NCI-H2029 treated with DMSO at 0.1 percent for 48 hours (cell line): ENCODE data around the gene VPS16.

Experiments
- DNase-seq: peaks from one replicate; lab custom pipeline; 2025; lab: John Stamatoyannopoulos, UW

Gene VPS16

DNA sequence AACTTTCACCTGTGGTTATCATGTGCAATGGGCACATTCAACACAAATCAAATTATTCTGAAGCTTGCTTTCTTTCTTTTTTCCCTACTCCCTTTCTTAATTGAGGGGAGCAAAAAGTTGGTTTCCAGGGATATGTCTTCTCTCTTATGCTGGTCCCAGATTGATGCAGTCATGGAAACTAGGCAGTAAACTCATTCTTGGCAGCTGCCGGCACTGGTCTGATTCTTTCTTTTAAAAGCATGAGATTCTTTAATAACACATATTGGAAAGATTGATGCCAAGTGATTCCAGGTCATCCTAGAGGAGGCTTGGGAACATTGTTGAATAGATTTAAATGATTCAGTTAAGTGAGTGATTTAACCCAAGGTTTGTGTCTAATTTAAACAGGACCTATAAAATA, 61.7 kb downstream of the VPS16 start:
- no peak for DNase-seq

DNA sequence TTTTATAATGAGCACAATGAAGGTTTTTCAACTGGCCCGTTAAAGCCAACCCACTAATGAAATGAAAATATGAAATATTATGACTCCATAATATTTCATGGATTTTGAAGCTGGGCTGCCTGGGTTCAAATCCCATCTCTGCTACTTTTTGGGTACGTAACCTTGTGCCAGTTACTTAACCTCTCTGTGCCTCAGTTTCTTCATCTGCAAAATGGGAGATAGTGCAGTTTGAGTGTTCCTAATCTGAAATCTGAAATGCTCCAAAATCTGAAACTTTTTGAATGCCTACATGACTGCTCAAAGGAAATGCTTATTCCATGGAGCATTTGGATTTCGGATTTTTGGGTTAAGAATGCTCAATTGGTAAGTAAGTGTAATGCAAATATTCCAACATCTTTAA, 62.3 kb downstream of the VPS16 start:
- no peak for DNase-seq

DNA sequence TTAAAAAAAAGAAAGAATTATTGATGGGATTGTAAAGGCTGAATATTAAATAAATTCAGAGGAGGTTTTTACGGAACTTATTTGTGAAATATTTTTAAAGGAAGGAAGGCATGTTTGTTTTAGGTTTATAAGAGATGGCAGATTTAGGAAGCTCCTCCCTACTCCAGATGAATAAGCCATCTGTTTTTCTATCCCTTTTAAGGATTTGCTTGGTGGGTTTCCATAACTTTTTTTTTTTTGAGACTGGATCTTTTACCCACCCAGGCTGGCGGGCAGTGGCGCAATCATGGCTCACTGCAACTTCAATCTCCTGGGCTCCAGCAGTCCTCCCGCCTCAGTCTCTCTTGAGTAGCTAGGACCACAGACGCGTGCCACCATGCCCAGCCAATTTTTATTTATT, 63.1 kb downstream of the VPS16 start:
- no peak for DNase-seq

DNA sequence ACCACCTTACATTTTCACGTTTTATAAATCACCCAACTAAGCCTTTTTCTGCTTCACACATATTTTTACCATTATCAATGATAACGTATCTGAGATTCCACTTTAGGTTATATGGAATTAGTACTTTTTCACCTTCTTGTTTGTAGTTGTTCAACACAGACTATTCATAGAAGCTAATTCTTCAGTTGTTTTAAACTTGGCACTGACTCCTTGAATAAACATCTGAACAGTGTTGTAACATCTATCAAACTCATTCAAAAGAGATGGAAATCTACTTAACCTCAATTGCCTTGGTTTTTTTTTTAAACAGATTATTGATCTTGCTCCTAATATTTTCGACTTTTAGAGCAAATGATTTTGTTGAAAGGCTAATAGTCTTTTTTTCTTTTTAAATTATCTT, 67.0 kb downstream of the VPS16 start:
- DNase-seq, result no peak

DNA sequence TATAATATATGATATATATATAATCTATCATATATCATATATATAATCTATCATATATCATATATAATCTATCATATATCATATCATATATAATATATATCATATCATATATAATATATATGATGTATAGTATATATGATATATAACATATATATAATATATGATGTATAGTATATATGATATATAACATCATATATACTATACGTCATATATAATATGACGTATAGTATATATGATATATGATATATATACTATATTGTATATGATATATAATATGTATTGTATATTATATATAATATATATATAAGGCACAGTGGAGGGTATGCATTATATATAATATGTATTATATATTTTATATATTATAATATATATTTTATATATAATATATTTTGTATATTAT, 69.4 kb downstream of the VPS16 start:
- DNase-seq, result no peak

DNA sequence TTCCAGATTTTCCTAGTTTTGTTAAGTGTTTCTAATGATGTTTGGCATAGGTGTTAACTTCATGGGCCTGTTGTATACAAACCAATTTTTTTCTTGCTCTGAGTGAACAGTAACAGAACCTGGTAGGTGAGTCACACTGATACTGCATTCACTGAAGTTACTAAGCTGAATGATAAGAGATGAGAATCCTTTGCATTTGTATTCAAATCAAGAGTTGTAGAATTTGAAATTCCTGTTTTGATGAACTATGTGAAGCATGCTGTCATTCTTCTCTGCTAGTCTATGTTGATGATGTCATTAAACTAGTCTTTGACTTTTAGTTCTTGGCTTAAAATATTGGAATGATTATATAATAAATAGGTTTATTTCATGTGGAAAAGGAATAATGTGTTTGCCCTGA, 70.7 kb downstream of the VPS16 start:
- no peak for DNase-seq

DNA sequence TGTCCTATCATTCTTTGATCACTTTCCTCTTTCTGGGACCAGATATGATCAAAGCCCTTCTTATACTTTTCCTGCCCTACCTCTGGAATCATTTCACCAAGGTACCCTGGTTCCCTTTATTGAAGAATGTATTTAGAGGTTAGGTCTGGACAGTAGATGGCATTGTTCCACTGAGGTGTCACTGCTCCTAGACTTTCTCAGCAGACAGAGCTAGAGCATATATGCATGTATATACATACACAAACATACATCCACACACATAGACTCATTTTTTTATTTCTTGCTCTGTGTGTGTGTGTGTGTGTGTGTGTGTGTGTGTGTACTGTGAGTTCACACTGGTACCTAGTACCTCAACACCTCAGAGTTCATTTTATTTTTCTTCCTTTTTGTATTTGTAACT, 73.6 kb downstream of the VPS16 start:
- DNase-seq, result no peak
